NCI-H774 (cell line): ENCODE data around the gene TAL2.

Experiments
- DNase-seq: peaks from one replicate; lab custom pipeline; 2025; lab: John Stamatoyannopoulos, UW

TAL2 gene

GRCh38 chr9:105710638-105711037 is 48.4 kb downstream of the TAL2 start:
- no peak for DNase-seq

GRCh38 chr9:105711867-105712266 is 49.6 kb downstream of the TAL2 start:
- no peak for DNase-seq

GRCh38 chr9:105712297-105712696 is 50.0 kb downstream of the TAL2 start:
- no peak for DNase-seq
